HepG2 (cell line): Measurements from ENCODE around the gene APPBP2. TPM values are rescaled to one million over a fixed set of nuclear protein-coding genes. Genes with fewer than 3 reads are reported as not detected.
"Not testable (repeated sequence)": the region's sequence is repeated elsewhere in the genome, so short reads cannot be mapped to it uniquely, and the experiment has no call there.

Source experiments
- ATAC-seq: fragments of 200-7000 bp; cut with Tn5 transposase; 3 replicates; pipeline ENCODE4 v1.9.1; 2020; ENCODE audit warnings: mild to moderate bottlenecking, moderate library complexity
- BruUV-seq: library from RNA; stranded (reverse); fragments of 400-500 nt; replicated peaks from 2 replicates; lab custom pipeline; 2021; lab: Mats Ljungman, UMichigan
- CTCF ChIA-PET: fragments of 300-600 bp; formaldehyde crosslinking; extraction: SDS; loops from one replicate; lab custom pipeline; 2021; ENCODE audit warnings: low total read pairs, inconsistent platforms, low intra/inter-chr PET ratio; lab: Yijun Ruan, JAX
- POLR2A ChIA-PET: fragments of 350-600 bp; sonication (Branson Sonifier 250); formaldehyde crosslinking; loops from one replicate; lab custom pipeline; 2020; ENCODE audit warnings: antibody characterized with exemption, inconsistent platforms; lab: Yijun Ruan, JAX
- DNase-seq: peaks from one replicate; pipeline ENCODE4 v3.0.0-alpha.2; 2015; ENCODE audit warnings: low spot score
- FAIRE-seq: peaks from 3 replicates; lab custom pipeline; 2011; peaks lifted over from hg19 to GRCh38; lab: Jason Lieb, UNC
- H2AFZ ChIP-seq: one replicate; pipeline ENCODE4 v1.6.1; 2011; ENCODE audit warnings: low read length, inconsistent platforms
- H3K27ac ChIP-seq: fragments of 300-600 bp; 3 replicates; pipeline ENCODE4 v1.8.0; 2011; ENCODE audit warnings: mixed run types, mild to moderate bottlenecking, mixed read lengths, low read length, inconsistent platforms; ENCODE audit not compliant: insufficient read depth; ENCODE audit errors: extremely low read length
- H3K27me3 ChIP-seq, 2 experiments: fragments of 200-600 bp in 1 of 2; 2 replicates in 1 of 2; 3 replicates in 1 of 2; pipeline versions ENCODE4 v1.6.0 to v1.8.0; 2011; ENCODE audit warnings: low read length in 2 of 2, mild to moderate bottlenecking in 2 of 2, moderate library complexity in 2 of 2, inconsistent platforms in 1 of 2; ENCODE audit not compliant: insufficient read depth in 2 of 2, control insufficient read depth in 1 of 2
- H3K36me3 ChIP-seq, 2 experiments: fragments of 200-600 bp in 1 of 2; replicated peaks in 1 of 2; 2 replicates in 1 of 2; 3 replicates in 1 of 2; pipeline versions ENCODE4 v1.5.1 to v1.8.0; 2011; ENCODE audit warnings: low read length in 2 of 2, inconsistent platforms in 1 of 2; ENCODE audit not compliant: insufficient read depth in 2 of 2, control insufficient read depth in 1 of 2
- H3K4me1 ChIP-seq: 2 replicates; pipeline ENCODE4 v1.5.1; 2012; ENCODE audit warnings: low read length, inconsistent platforms; ENCODE audit not compliant: insufficient read depth
- H3K4me2 ChIP-seq: 2 replicates; pipeline ENCODE4 v1.6.0; 2011; ENCODE audit warnings: low read depth, low read length, inconsistent platforms
- H3K4me3 ChIP-seq, 3 experiments: fragments of 200-600 bp in 1 of 3; sonication (generic), shearing (Covaris generic) in 1 of 3; replicated peaks in 1 of 3; 2 replicates each; pipeline ENCODE4 v1.5.1; 2011 to 2016; ENCODE audit warnings: low read length in 3 of 3, inconsistent platforms in 2 of 3, low read depth in 2 of 3, mild to moderate bottlenecking in 2 of 3, control low read depth in 1 of 3, mixed read lengths in 1 of 3; ENCODE audit not compliant: insufficient read depth in 1 of 3
- H3K79me2 ChIP-seq: one replicate; pipeline ENCODE4 v1.6.1; 2011; ENCODE audit warnings: low read length, inconsistent platforms; ENCODE audit not compliant: insufficient read depth
- H3K9ac ChIP-seq: 2 replicates; pipeline ENCODE4 v1.6.0; 2011; ENCODE audit warnings: mild to moderate bottlenecking, low read depth, low read length, inconsistent platforms; ENCODE audit not compliant: insufficient read depth
- H3K9me3 ChIP-seq: 2 replicates; pipeline ENCODE4 v1.5.1; 2012; ENCODE audit warnings: mild to moderate bottlenecking, low read length
- H4K20me1 ChIP-seq: 2 replicates; pipeline ENCODE4 v1.6.0; 2011; ENCODE audit warnings: inconsistent platforms, mild to moderate bottlenecking, low read length, moderate library complexity; ENCODE audit not compliant: insufficient read depth
- KDM5B ChIP-seq: sonication (generic); formaldehyde crosslinking; IDR thresholded peaks from 2 replicates; pipeline ENCODE4 v1.4.0; 2020; ENCODE audit warnings: missing genetic modification reagents, mild to moderate bottlenecking, borderline replicate concordance
- NR2F2 ChIP-seq: IDR thresholded peaks from 2 replicates; pipeline ENCODE4 v1.6.1; 2012; ENCODE audit warnings: low read depth, inconsistent platforms, borderline replicate concordance
- SP2 ChIP-seq: sonication (generic); formaldehyde crosslinking; IDR thresholded peaks from 2 replicates; pipeline ENCODE4 v1.5.1; 2020; ENCODE audit warnings: mild to moderate bottlenecking, missing genetic modification reagents
- TOPORS ChIP-seq: sonication (generic); formaldehyde crosslinking; IDR thresholded peaks from 2 replicates; pipeline ENCODE4 v1.8.0; 2023; ENCODE audit warnings: mild to moderate bottlenecking, missing genetic modification reagents
- ZNF235 ChIP-seq: sonication (generic); formaldehyde crosslinking; IDR thresholded peaks from 2 replicates; pipeline ENCODE4 v1.8.1; 2023; ENCODE audit warnings: mild to moderate bottlenecking, missing genetic modification reagents, borderline replicate concordance
- ZNF431 ChIP-seq: sonication (generic); formaldehyde crosslinking; IDR thresholded peaks from 2 replicates; pipeline ENCODE4 v1.9.0; 2022; ENCODE audit warnings: missing genetic modification reagents, low read depth, mild to moderate bottlenecking, borderline replicate concordance
- ZNF564 ChIP-seq: sonication (generic); formaldehyde crosslinking; IDR thresholded peaks from 2 replicates; pipeline ENCODE4 v1.8.1; 2023; ENCODE audit warnings: mild to moderate bottlenecking, missing genetic modification reagents
- ZNF615 ChIP-seq: sonication (generic); formaldehyde crosslinking; IDR thresholded peaks from 2 replicates; pipeline ENCODE4 v1.5.0; 2020; ENCODE audit warnings: mild to moderate bottlenecking, missing genetic modification reagents, borderline replicate concordance
- WGBS: methylation state at CpG from one replicate; pipeline ENCODE4 v1.1.6; 2017; ENCODE audit warnings: low lambda C conversion rate; 5-methylcytosine and 5-hydroxymethylcytosine counted together
- in situ Hi-C: cut with HindIII; loops from 2 replicates; pipeline ENCODE4 v1.10.0; 2017; ENCODE audit warnings: low pct_unique_long_range_greater_than_20kb; ENCODE audit not compliant: extremely low pct_ligation_motif_present
- intact Hi-C: fragments of 100-400 bp; cut with micrococcal nuclease; formaldehyde crosslinking; loops from one replicate; pipeline ENCODE4 v1.10.0; 2022; ENCODE audit not compliant: unreplicated experiment
- polyA plus RNA-seq, 8 experiments: library from polyadenylated mRNA; depleted of rRNA in 3 of 8; stranded (reverse) in 7 of 8; unstranded in 1 of 8; fragments of >200 nt; fragmentation: Illumina TruSeq in 4 of 8; extraction: Trizol in 4 of 8; gene quantifications; 2 replicates each; pipeline versions ENCODE4 v1.2.1 to v1.2.3, GENCODE V29; 2011 to 2016; ENCODE audit warnings: low read depth in 4 of 8, missing spikeins in 1 of 8, mixed read lengths in 1 of 8; ENCODE audit not compliant: insufficient read depth in 1 of 8
- total RNA-seq, 5 experiments: library from RNA; depleted of rRNA; stranded (reverse); fragments of >200 nt; fragmentation: Illumina TruSeq; extraction: Trizol; gene quantifications; 2 replicates each; pipeline ENCODE4 v1.2.3, GENCODE V29; 2016; ENCODE audit warnings: low read depth in 1 of 5
- TF ChIP-seq, protein P1 (sequence below): sonication (generic); formaldehyde crosslinking; IDR thresholded peaks from 2 replicates; pipeline ENCODE4 v1.5.0; 2020; ENCODE audit warnings: mild to moderate bottlenecking, missing genetic modification reagents
- TF ChIP-seq, protein P2 (sequence below): sonication (generic); formaldehyde crosslinking; IDR thresholded peaks from 2 replicates; pipeline ENCODE4 v1.5.0; 2020; ENCODE audit warnings: mild to moderate bottlenecking, low read depth, missing genetic modification reagents, borderline replicate concordance
- TF ChIP-seq, protein P3 (sequence below): sonication (generic); formaldehyde crosslinking; IDR thresholded peaks from 2 replicates; pipeline ENCODE4 v1.4.0; 2020; ENCODE audit warnings: missing genetic modification reagents, borderline replicate concordance
- TF ChIP-seq, protein P4 (sequence below): sonication (generic); formaldehyde crosslinking; IDR thresholded peaks from 2 replicates; pipeline ENCODE4 v1.8.0; 2022; ENCODE audit warnings: mild to moderate bottlenecking, missing genetic modification reagents, moderate library complexity

Gene APPBP2
- total and polyA plus RNA-seq, 2 of the 13 experiments (the other 11 are each of a cell fraction or from before 2014, with no cell fraction given) = 17.5 to 45.8 TPM

DNA sequence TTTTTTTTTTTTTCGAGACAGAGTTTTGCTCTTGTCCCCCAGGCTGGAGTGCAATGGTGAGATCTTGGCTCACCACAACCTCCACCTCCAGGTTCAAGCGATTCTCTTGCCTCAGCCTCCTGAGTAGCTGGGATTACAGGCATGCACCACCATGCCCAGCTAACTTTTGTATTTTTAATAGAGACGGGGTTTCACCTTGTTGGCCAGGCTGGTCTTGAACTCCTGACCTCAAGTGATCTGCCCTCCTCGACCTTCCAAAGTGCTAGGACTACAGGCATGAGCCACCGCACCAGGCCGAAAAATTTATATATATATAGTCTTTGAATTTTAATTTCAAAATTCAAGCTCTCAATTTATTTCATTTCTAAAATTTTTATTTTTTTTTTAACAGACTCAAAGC is 97.6 kb downstream of the APPBP2 start:
- POLR2A ChIA-PET, H3K79me2 ChIP-seq, ATAC-seq, H4K20me1 ChIP-seq, DNase-seq, H3K9ac ChIP-seq, FAIRE-seq, H3K27me3 ChIP-seq, H3K27ac ChIP-seq, H3K36me3 ChIP-seq, CTCF ChIA-PET, H3K4me1 ChIP-seq, in situ Hi-C loops, intact Hi-C loops, H3K4me2 ChIP-seq, BruUV-seq, H2AFZ ChIP-seq, H3K4me3 ChIP-seq: not testable (repeated sequence)
- WGBS = 36% methylated on average over 6 of the region's 6 CpGs
- peaks cover 12% of the 10 kb centered on the region; the same call in 1 of the 2 replicates for H3K9me3 ChIP-seq

DNA sequence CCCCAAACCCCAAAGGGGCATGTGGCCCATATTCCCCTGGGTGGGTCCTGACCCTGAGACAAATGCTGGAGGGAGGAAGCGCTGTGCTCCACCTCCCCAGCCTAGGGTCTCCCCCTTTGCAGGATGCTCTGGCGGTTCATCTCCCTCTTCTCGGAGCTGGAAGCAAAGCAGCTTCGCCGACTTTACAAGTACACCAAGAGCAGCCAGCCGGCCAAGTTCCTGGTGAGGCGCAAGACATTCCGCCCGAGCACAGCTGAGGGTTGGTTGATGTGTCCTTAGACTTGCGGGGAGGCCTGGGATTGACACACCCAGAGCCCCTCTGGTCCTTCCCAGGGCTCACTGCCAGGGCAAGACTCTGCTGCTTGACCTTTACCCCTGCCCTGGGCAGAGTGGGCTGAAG is 99.4 kb downstream of the APPBP2 start:
- CTCF ChIA-PET = no interaction called here
- intact Hi-C loops = no loop called here
- TF ChIP-seq KDM5B (CRISPR knock-in tag) = no peak
- TF ChIP-seq, protein P1, sequence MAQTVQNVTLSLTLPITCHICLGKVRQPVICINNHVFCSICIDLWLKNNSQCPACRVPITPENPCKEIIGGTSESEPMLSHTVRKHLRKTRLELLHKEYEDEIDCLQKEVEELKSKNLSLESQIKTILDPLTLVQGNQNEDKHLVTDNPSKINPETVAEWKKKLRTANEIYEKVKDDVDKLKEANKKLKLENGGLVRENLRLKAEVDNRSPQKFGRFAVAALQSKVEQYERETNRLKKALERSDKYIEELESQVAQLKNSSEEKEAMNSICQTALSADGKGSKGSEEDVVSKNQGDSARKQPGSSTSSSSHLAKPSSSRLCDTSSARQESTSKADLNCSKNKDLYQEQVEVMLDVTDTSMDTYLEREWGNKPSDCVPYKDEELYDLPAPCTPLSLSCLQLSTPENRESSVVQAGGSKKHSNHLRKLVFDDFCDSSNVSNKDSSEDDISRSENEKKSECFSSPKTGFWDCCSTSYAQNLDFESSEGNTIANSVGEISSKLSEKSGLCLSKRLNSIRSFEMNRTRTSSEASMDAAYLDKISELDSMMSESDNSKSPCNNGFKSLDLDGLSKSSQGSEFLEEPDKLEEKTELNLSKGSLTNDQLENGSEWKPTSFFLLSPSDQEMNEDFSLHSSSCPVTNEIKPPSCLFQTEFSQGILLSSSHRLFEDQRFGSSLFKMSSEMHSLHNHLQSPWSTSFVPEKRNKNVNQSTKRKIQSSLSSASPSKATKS = no peak
- TF ChIP-seq SP2 (CRISPR knock-in tag) = no peak
- no peak for TF ChIP-seq ZNF615 (CRISPR knock-in tag)
- TF ChIP-seq ZNF235 (CRISPR knock-in tag) = no peak
- TF ChIP-seq, protein P2, sequence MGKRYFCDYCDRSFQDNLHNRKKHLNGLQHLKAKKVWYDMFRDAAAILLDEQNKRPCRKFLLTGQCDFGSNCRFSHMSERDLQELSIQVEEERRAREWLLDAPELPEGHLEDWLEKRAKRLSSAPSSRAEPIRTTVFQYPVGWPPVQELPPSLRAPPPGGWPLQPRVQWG (CRISPR knock-in tag) = no peak
- TF ChIP-seq ZNF431 = no peak
- no peak for TF ChIP-seq ZNF564
- TF ChIP-seq, protein P3, sequence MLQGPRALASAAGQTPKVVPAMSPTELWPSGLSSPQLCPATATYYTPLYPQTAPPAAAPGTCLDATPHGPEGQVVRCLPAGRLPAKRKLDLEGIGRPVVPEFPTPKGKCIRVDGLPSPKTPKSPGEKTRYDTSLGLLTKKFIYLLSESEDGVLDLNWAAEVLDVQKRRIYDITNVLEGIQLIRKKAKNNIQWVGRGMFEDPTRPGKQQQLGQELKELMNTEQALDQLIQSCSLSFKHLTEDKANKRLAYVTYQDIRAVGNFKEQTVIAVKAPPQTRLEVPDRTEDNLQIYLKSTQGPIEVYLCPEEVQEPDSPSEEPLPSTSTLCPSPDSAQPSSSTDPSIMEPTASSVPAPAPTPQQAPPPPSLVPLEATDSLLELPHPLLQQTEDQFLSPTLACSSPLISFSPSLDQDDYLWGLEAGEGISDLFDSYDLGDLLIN = no peak
- no peak for TF ChIP-seq NR2F2
- TF ChIP-seq TOPORS (CRISPR knock-in tag) = no peak
- TF ChIP-seq, protein P4, sequence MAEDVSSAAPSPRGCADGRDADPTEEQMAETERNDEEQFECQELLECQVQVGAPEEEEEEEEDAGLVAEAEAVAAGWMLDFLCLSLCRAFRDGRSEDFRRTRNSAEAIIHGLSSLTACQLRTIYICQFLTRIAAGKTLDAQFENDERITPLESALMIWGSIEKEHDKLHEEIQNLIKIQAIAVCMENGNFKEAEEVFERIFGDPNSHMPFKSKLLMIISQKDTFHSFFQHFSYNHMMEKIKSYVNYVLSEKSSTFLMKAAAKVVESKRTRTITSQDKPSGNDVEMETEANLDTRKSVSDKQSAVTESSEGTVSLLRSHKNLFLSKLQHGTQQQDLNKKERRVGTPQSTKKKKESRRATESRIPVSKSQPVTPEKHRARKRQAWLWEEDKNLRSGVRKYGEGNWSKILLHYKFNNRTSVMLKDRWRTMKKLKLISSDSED = no peak

More for the DNA sequence above, 99.4 kb downstream of the APPBP2 start:
- Histone ChIP-seq H3K36me3 (no peaks in the 10 kb centered on the region), H3K27me3 (peaks cover 7 to 19% of the 10 kb centered on the region in 2 experiments), H4K20me1 (no peaks in the 10 kb centered on the region), H3K4me1 (peaks cover 7% of the 10 kb centered on the region; the same call in 1 of the 2 replicates), H3K9me3 (no peaks in the 10 kb centered on the region), H3K4me2 (no peak overlapping the region), H3K27ac (no peak overlapping the region), H3K79me2 (no peaks in the 10 kb centered on the region), H3K9ac (no peak overlapping the region), H2AFZ (no peak overlapping the region), H3K4me3 (no peak overlapping the region)
- no TSS peak for BruUV-seq
- 47% methylated on average over 7 of the region's 10 CpGs for WGBS
- ATAC-seq (no peak), DNase-seq (no peak), FAIRE-seq (no peak)
- POLR2A ChIA-PET = no interaction called here
- in situ Hi-C loops = no loop called here
